Frontal cortex (tissue), 4 donors: ENCODE data around the gene PLEKHN1. TPM values are rescaled to one million over a fixed set of nuclear protein-coding genes. Genes with fewer than 3 reads are reported as not detected.

Source experiments
- DNase-seq, 2 donors: peaks; one replicate each; pipeline ENCODE4 v3.0.0; 2012; ENCODE audit warnings: low spot score in 2 of 2
- FAIRE-seq: peaks from 2 replicates; lab custom pipeline; 2012; peaks lifted over from hg19 to GRCh38; lab: Jason Lieb, UNC
- total RNA-seq: library from RNA; depleted of rRNA; stranded (reverse); fragments of >200 nt; gene quantifications from one replicate; pipeline ENCODE4 v1.2.3, GENCODE V29; 2014
- donor health status: control.
- donor health status: control.
- donor health status: control.

PLEKHN1 gene
- total RNA-seq, 1 donor from 2014 or later = not detected

GRCh38 chr1:956636-957035 lies 9.6 kb upstream of the PLEKHN1 start:
- no peak for DNase-seq
- FAIRE-seq = no peak

- peak; percentile 99 for DNase-seq
- FAIRE-seq = no peak
Observed at GRCh38 chr1:958823-959730, 7.2 kb upstream of the PLEKHN1 start, which contains the start of gene NOC2L. Gene NOC2L (minus strand): TSS chr1:959256. CDS start chr1:959240, 16 bp downstream.

GRCh38 chr1:959731-960362 lies 6.4 kb upstream of the PLEKHN1 start:
- no peak for FAIRE-seq
- DNase-seq = no peak

GRCh38 chr1:960363-961131 lies 5.7 kb upstream of the PLEKHN1 start, which contains the start of gene KLHL17:
Gene KLHL17 (plus strand): TSS chr1:960584. CDS start chr1:960694, 110 bp downstream.
- DNase-seq (peak; percentile 93 to 94), FAIRE-seq (no peak)

GRCh38 chr1:961132-961669 lies 5.1 kb upstream of the PLEKHN1 start:
- DNase-seq (no peak), FAIRE-seq (no peak)

GRCh38 chr1:962381-963300 lies 3.6 kb upstream of the PLEKHN1 start:
- FAIRE-seq = no peak
- DNase-seq = no peak

GRCh38 chr1:963301-963651 lies 3.0 kb upstream of the PLEKHN1 start:
- no peak for FAIRE-seq
- no peak for DNase-seq

- no peak for FAIRE-seq
- no peak for DNase-seq
Observed at GRCh38 chr1:963746-964525, 2.3 kb upstream of the PLEKHN1 start.

GRCh38 chr1:964691-965525 lies 1.4 kb upstream of the PLEKHN1 start:
- DNase-seq (no peak), FAIRE-seq (no peak)

GRCh38 chr1:965526-966134 lies 652 bp upstream of the PLEKHN1 start:
- FAIRE-seq (no peak), DNase-seq (no peak)

GRCh38 chr1:966704-967300 lies 520 bp downstream of the PLEKHN1 start:
- DNase-seq (peak in 1 of 2 donors; percentile 84), FAIRE-seq (no peak)

- FAIRE-seq (no peak), DNase-seq (no peak)
Observed at GRCh38 chr1:967466-968343, 1.4 kb downstream of the PLEKHN1 start.

- no peak for FAIRE-seq
Observed at GRCh38 chr1:969260-969855, 3.1 kb downstream of the PLEKHN1 start.

GRCh38 chr1:970242-970972 lies 4.1 kb downstream of the PLEKHN1 start:
- FAIRE-seq = no peak
- no peak for DNase-seq

More at GRCh38 chr1:969260-969855, 3.1 kb downstream of the PLEKHN1 start:
- no peak for DNase-seq
